Stimulated activated CD4-positive, alpha-beta T cell treated with anti-CD3 and anti-CD28 coated beads, Interleukin-12 subunit alpha, Interleukin-12 subunit beta, amount 100 ng/mL, for 24 hours (primary cell): ENCODE measurements around the gene MYO1E.
A peak's percentile ranks its signal among the peaks of the same experiment; 100 is the strongest.

Source experiments
- DNase-seq, 2 experiments: peaks; one replicate each; pipeline ENCODE4 v3.0.0-alpha.2; 2020; ENCODE audit warnings: low read depth in 2 of 2

The MYO1E gene

DNA sequence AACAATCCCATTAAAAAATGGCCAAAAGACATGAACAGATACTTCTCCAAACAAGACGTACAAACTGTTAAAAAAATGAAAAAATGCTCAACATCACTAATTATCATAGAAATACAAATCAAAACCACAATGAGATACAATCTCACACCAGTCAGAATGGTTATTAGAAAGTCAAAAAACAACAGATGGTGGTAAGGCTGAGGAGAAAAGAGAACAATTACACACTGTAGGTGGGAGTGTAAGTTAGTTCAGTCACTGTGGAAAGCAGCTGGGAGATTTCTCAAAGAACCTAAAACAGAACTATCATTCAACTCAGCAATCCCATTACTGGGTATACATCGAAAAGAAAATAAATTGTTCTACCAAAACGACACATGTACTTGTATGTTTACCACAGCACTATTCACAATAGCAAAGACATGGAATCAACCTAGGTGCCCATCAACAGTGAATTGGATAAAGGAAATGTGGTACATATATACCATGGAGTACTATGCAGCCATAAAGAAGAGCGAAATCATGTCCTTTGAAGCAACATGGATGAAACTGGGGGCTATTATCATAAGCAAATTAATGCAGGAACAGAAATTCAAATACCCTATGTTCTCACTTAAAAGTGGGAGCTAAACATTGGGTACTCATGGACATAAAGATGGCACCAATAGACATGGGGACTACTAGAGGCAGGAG lies 51.5 kb downstream of the MYO1E start:
- no peak for DNase-seq

- DNase-seq = no peak
Measured at GRCh38 chr15:59317211-59317610, 55.5 kb downstream of the MYO1E start.

DNA sequence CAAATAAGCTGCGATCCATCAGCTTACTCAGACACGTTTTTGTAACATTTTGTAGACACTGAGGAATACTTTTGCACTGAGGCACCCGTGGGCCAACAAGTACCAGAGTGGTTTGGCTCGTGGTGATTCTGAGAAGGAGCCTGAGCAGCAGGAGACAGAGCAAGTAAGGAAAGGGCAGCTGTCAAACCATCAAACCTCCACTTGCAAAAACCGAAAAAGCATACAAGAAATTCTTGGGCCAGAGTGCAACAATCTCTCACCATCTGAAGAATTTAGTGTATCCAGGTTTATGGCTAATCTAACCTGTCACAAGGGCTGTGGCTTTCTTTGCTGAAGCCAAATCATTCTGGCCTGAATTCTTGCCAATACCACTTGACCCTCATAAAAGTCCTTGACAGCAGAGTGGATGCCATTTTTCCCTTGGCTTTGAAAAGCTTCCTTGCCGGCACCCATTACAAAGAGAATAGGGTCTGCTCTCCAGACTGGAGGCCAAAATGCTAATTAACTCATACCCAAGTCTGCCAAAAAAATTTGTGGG lies 56.7 kb downstream of the MYO1E start:
- DNase-seq = no peak

GRCh38 chr15:59313641-59314332 lies 58.9 kb downstream of the MYO1E start:
- DNase-seq = no peak

DNA sequence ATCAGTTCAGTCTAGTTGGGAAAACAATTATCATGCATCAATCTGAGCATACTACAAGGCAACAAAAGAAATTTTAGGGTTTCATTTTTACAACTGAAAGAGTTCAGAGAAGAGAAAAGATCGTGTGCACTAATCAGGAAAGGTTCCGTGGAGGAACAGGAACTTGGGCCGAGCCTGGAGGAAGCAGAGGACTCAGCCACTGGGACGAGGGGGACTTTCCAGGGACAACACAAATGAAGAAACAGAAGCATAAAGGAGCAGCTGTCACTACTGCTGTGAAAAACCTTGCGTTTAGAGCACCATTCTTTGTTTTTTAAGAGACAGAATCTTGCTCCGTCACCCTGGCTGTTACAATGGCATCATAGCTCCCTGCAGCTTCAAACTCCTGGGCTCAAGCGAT lies 60.5 kb downstream of the MYO1E start:
- DNase-seq = no peak

DNA sequence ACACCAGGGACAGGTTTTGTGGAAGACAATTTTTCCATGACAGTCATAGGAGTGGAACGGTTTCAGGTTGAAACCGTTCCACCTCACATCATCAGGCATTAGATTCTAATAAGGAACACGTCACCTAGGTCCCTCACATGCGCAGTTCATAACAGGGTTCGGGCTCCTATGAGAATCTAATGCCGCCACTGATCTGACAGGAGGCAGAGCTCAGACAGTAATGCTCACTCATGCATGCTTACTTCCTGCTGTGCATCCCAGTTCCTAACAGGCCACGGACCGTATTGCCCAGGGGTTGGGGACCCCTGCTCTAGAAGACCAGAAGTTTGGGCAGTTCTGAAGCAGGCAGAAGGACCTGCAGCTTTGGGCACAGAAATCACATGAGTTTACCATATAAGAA lies 61.5 kb downstream of the MYO1E start:
- DNase-seq = no peak

- DNase-seq = no peak
Measured at GRCh38 chr15:59309405-59309804, 63.3 kb downstream of the MYO1E start.

- DNase-seq = no peak
Measured at GRCh38 chr15:59307165-59307537, 65.5 kb downstream of the MYO1E start.

DNA sequence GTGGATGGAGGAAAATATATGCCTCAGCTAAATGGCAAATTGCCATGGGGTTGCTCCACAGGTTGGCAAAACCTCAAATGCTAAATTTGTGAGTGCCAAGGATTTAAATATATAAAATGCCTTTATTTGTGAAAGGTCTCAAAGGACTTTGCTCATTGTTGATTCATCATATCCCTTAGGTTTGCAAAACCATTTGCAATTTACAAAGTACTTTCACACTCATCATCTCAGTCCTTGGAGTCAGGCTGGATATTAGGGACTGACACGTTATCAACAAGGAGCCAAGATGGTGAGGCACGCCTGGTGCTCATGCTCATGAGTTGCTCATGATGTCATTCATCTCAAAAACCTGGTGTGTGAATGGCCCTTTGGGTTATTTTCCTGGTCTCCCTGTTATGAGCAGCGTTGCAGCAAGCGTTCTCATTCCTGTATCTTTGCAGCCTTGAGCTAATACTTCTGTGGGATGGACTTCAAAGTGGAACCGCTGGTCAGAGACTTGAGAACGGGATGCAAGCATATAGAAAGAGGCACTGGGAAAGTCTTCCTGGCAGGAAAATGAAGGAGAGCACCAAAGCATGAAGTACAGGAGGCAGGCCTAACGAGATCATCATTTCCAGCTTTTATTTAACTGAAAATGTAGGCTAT lies 66.0 kb downstream of the MYO1E start:
- no peak for DNase-seq

- DNase-seq = no peak
Measured at GRCh38 chr15:59304807-59305206, 67.9 kb downstream of the MYO1E start.

DNA sequence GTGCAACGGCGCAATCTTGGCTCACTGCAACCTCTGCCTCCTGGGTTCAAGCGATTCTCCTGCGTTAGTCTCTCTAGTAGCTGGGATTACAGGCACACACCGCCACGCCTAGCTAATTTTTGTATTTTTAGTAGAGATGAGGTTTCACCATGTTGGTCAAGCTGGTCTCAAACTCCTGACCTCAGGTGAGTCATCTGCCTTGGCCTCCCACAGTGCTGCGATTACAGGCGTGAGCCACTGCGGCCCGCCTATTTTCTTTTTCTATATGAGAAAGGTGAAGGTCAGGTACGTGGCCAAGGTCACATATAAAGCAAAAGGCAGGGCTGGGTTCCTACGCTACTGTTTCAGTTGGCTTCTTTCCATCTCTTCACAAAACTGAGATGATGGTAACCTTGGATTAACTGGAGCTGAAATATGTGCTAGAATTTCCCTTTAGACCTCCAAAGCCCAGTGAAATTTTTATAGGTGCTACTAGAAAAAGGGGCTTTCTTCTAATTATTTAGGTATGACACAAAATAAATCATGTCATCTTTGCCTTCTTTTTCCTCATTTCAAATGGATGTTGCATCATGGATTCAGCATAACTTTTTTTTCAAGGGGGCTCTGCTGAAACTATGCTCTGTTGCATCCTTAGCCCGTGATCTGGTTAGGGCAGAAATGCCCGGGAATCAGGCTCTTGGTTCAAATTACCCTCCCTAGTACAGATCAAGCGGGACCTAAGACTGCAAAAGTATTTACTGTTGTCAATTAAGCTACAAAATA lies 68.5 kb downstream of the MYO1E start:
- no peak for DNase-seq

- no peak for DNase-seq
Measured at GRCh38 chr15:59303633-59304032, 69.0 kb downstream of the MYO1E start.

GRCh38 chr15:59303136-59303535 lies 69.5 kb downstream of the MYO1E start:
- DNase-seq = no peak

GRCh38 chr15:59301527-59301926 lies 71.1 kb downstream of the MYO1E start:
- DNase-seq = no peak

- no peak for DNase-seq
Measured at GRCh38 chr15:59300618-59301139, 72.0 kb downstream of the MYO1E start.

DNA sequence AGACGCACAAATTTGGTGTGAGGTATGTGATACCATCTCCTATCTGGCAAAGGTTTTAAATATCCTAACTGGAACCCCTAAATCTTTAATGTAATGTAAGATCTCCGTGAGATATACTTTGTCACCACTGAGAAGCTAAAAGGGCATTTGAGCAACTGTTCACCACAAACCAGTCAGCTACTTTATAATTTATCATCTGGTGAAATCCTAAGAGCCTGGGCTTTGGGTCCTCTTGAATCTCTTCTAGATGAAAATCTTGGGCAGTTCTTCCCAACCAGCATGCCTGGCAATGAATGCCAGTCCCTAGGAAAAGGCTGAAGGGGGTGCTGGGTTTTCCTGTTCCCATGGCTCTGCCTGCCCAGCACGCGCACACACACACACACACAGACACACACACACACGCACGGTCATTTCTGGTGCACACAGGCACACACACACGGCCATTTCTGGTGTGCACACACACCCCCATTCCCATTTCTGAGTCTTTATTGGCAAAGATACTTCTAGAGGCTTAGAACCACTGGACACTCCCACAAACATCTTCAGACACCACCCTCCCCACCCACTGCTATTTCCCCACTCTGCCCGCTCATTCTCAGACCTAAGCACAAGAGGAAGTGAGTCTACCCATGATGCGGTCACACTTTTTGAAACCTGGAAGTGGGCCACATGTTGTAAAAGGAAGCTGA lies 72.6 kb downstream of the MYO1E start:
- peak; percentile 25 to 49 for DNase-seq

- DNase-seq = no peak
Measured at GRCh38 chr15:59298854-59299250, 73.8 kb downstream of the MYO1E start.

GRCh38 chr15:59298225-59298853 lies 74.3 kb downstream of the MYO1E start:
- peak; percentile 20 to 46 for DNase-seq

- DNase-seq = no peak
Measured at GRCh38 chr15:59296181-59296617, 76.5 kb downstream of the MYO1E start.

DNA sequence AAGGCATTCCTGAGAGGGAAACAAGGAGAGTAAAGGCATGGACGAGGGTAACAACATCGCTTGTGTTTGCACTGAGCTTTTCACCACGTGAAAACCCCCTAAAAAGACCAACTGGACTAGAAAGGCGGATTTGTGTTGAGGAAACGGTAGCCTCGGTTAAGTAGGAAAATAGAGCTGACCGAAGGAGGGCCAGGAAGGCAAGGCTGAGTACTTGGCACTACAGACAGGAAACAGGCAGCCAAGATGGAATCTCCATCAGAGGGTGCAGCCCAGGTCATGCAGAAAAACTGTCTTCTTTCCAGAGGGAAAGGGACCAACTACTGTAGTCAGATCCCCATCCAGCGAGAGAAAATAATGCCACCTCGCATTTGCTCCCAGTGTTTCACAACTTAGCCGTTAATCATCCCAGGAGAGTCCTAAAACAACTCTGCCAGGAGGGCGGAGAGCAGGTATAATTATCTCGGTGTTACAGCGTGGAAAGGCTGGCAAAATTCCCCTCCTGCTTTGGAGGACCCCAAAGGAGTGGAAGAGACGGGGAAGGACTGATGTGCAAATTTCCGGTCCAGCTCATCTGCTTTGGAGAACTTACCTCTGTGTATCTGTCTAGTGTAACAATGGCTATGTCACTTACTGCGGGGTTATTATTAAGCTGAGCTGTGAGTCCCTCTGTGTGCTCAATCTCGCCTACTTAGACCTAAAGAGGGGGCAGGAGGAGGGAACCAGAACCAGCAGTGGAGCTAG lies 77.2 kb downstream of the MYO1E start:
- no peak for DNase-seq
